HL-60/S4 (cell line): ENCODE results near the gene RHO.

ENCODE experiments used
- in situ Hi-C: fragments of 300-500 bp; cut with MboI; formaldehyde crosslinking; loops from 2 replicates; pipeline ENCODE4 v1.14.3; 2022; ENCODE audit warnings: low sequenced_read_pairs

Gene RHO

GRCh38 chr3:129558081-129558771, 29.8 kb downstream of the RHO start:
- in situ Hi-C loops: no loop called here

GRCh38 chr3:129558772-129559564, 30.5 kb downstream of the RHO start:
- in situ Hi-C loops: no loop called here

GRCh38 chr3:129559565-129560079, 31.2 kb downstream of the RHO start:
- in situ Hi-C loops: no loop called here

GRCh38 chr3:129560269-129560787, 31.9 kb downstream of the RHO start:
- in situ Hi-C loops: no loop called here

GRCh38 chr3:129560911-129561594, 32.6 kb downstream of the RHO start:
- in situ Hi-C loops: no loop called here

- in situ Hi-C loops: no loop called here
These were observed 33.3 kb downstream of the RHO start for GRCh38 chr3:129561619-129562248.

- in situ Hi-C loops: no loop called here
These were observed 34.4 kb downstream of the RHO start for GRCh38 chr3:129562803-129563202.

GRCh38 chr3:129563332-129563731, 34.9 kb downstream of the RHO start:
- in situ Hi-C loops: no loop called here

GRCh38 chr3:129563850-129564535, 35.6 kb downstream of the RHO start:
- in situ Hi-C loops: no loop called here

GRCh38 chr3:129564981-129565644, 36.7 kb downstream of the RHO start:
- in situ Hi-C loops: no loop called here

- in situ Hi-C loops: no loop called here
These were observed 37.5 kb downstream of the RHO start for GRCh38 chr3:129565902-129566301.

GRCh38 chr3:129567176-129567705, 38.8 kb downstream of the RHO start:
- in situ Hi-C loops: no loop called here

GRCh38 chr3:129567939-129568338, 39.5 kb downstream of the RHO start:
- in situ Hi-C loops: no loop called here

GRCh38 chr3:129569856-129570255, 41.4 kb downstream of the RHO start:
- in situ Hi-C loops: no loop called here

GRCh38 chr3:129571605-129572547, 43.4 kb downstream of the RHO start:
- in situ Hi-C loops: no loop called here

GRCh38 chr3:129572603-129573002, 44.2 kb downstream of the RHO start:
- in situ Hi-C loops: no loop called here

GRCh38 chr3:129573493-129573892, 45.1 kb downstream of the RHO start:
- in situ Hi-C loops: no loop called here

- in situ Hi-C loops: no loop called here
These were observed 45.8 kb downstream of the RHO start for GRCh38 chr3:129574206-129574605.
